HL-60 (cell line): ENCODE measurements around the gene ATP13A3.

Experiments
- CTCF ChIP-seq: IDR thresholded peaks from one replicate; pipeline ENCODE4 v1.5.1; 2011; ENCODE audit warnings: low read length, control low read depth, inconsistent platforms; ENCODE audit not compliant: insufficient read depth
- GABPA ChIP-seq: IDR thresholded peaks from 2 replicates; pipeline ENCODE4 v1.6.1; 2012; ENCODE audit warnings: low read depth
- POLR2AphosphoS5 ChIP-seq: IDR thresholded peaks from 2 replicates; pipeline ENCODE4 v1.6.1; 2012; ENCODE audit warnings: low read depth
- SPI1 ChIP-seq: IDR thresholded peaks from 2 replicates; pipeline ENCODE4 v1.6.1; 2012; ENCODE audit warnings: low read depth, mild to moderate bottlenecking, borderline replicate concordance

GRCh38 chr3:194447161-194447560 lies 39.6 kb downstream of the ATP13A3 start:
- TF ChIP-seq CTCF: no peak
- no peak for TF ChIP-seq POLR2AphosphoS5
- TF ChIP-seq GABPA: no peak
- no peak for TF ChIP-seq SPI1
